ENCODE measurements around the gene HIPK3. TPM values are rescaled to one million over a fixed set of nuclear protein-coding genes. Genes with fewer than 3 reads are reported as not detected.
"Not testable (repeated sequence)": the region's sequence is repeated elsewhere in the genome, so short reads cannot be mapped to it uniquely, and the experiment has no call there.

HIPK3 gene
- total RNA-seq, 1 donor from 2014 or later = 478 TPM

- Histone ChIP-seq H3K9ac (ENCODE audit: low read depth in 1 of 3, low read length in 3 of 3) (no peak overlapping the region), H3K4me1 (ENCODE audit: control insufficient read depth in 3 of 3, insufficient read depth in 3 of 3, low read length in 3 of 3) (peaks cover 0 to 6% (median 0%) of the 10 kb centered on the region in 3 donors), H3K36me3 (ENCODE audit: control insufficient read depth in 3 of 3, insufficient read depth in 3 of 3, low read length in 3 of 3) (no peaks in the 10 kb centered on the region), H3K9me3 (ENCODE audit: control insufficient read depth in 3 of 3, low read length in 3 of 3) (no peaks in the 10 kb centered on the region), H3K4me3 (ENCODE audit: low read length in 3 of 3) (no peak overlapping the region), H3K27ac (ENCODE audit: low read depth, low read length) (no peak overlapping the region), H3K27me3 (ENCODE audit: control insufficient read depth in 3 of 3, insufficient read depth in 3 of 3, low read length in 3 of 3) (no peaks in the 10 kb centered on the region)
Measured at GRCh38 chr11:33227578-33228261, 29.5 kb upstream of the HIPK3 start.

- Histone ChIP-seq H3K9ac (ENCODE audit: low read depth in 1 of 3, low read length in 3 of 3) (no peak overlapping the region), H3K4me1 (ENCODE audit: control insufficient read depth in 3 of 3, insufficient read depth in 3 of 3, low read length in 3 of 3) (no peaks in the 10 kb centered on the region), H3K9me3 (ENCODE audit: control insufficient read depth in 3 of 3, low read length in 3 of 3) (no peaks in the 10 kb centered on the region), H3K27ac (ENCODE audit: low read depth, low read length) (no peak overlapping the region), H3K4me3 (ENCODE audit: low read length in 3 of 3) (no peak overlapping the region), H3K36me3 (ENCODE audit: control insufficient read depth in 3 of 3, insufficient read depth in 3 of 3, low read length in 3 of 3) (no peaks in the 10 kb centered on the region), H3K27me3 (ENCODE audit: control insufficient read depth in 3 of 3, insufficient read depth in 3 of 3, low read length in 3 of 3) (no peaks in the 10 kb centered on the region)
Measured at GRCh38 chr11:33234397-33235190, 22.6 kb upstream of the HIPK3 start.

GRCh38 chr11:33237039-33237597 is 20.1 kb upstream of the HIPK3 start:
- Histone ChIP-seq H3K27ac (ENCODE audit: low read depth, low read length) (no peak overlapping the region), H3K9me3 (ENCODE audit: control insufficient read depth in 3 of 3, low read length in 3 of 3) (no peaks in the 10 kb centered on the region), H3K27me3 (ENCODE audit: control insufficient read depth in 3 of 3, insufficient read depth in 3 of 3, low read length in 3 of 3) (no peaks in the 10 kb centered on the region), H3K36me3 (ENCODE audit: control insufficient read depth in 3 of 3, insufficient read depth in 3 of 3, low read length in 3 of 3) (no peaks in the 10 kb centered on the region), H3K4me3 (ENCODE audit: low read length in 3 of 3) (no peak overlapping the region), H3K9ac (ENCODE audit: low read depth in 1 of 3, low read length in 3 of 3) (no peak overlapping the region), H3K4me1 (ENCODE audit: control insufficient read depth in 3 of 3, insufficient read depth in 3 of 3, low read length in 3 of 3) (no peaks in the 10 kb centered on the region)

GRCh38 chr11:33242575-33242974 is 14.6 kb upstream of the HIPK3 start:
- no peaks in the 10 kb centered on the region for H3K4me1 ChIP-seq (ENCODE audit: control insufficient read depth in 3 of 3, insufficient read depth in 3 of 3, low read length in 3 of 3)
- H3K4me3 ChIP-seq (ENCODE audit: low read length in 3 of 3) = no peak overlapping the region
- no peaks in the 10 kb centered on the region for H3K27me3 ChIP-seq (ENCODE audit: control insufficient read depth in 3 of 3, insufficient read depth in 3 of 3, low read length in 3 of 3)
- H3K27ac ChIP-seq (ENCODE audit: low read depth, low read length) = no peak overlapping the region
- no peaks in the 10 kb centered on the region for H3K9me3 ChIP-seq (ENCODE audit: control insufficient read depth in 3 of 3, low read length in 3 of 3)
- H3K9ac ChIP-seq (ENCODE audit: low read depth in 1 of 3, low read length in 3 of 3) = no peak overlapping the region
- H3K36me3 ChIP-seq (ENCODE audit: control insufficient read depth in 3 of 3, insufficient read depth in 3 of 3, low read length in 3 of 3) = no peaks in the 10 kb centered on the region

GRCh38 chr11:33243654-33244053 is 13.5 kb upstream of the HIPK3 start:
- H3K36me3 ChIP-seq (ENCODE audit: control insufficient read depth in 3 of 3, insufficient read depth in 3 of 3, low read length in 3 of 3); H3K27me3 ChIP-seq (ENCODE audit: control insufficient read depth in 3 of 3, insufficient read depth in 3 of 3, low read length in 3 of 3); H3K4me3 ChIP-seq (ENCODE audit: low read length in 3 of 3); H3K27ac ChIP-seq (ENCODE audit: low read depth, low read length); H3K9ac ChIP-seq (ENCODE audit: low read depth in 1 of 3, low read length in 3 of 3); H3K9me3 ChIP-seq (ENCODE audit: control insufficient read depth in 3 of 3, low read length in 3 of 3); H3K4me1 ChIP-seq (ENCODE audit: control insufficient read depth in 3 of 3, insufficient read depth in 3 of 3, low read length in 3 of 3): not testable (repeated sequence)

- H3K4me1 ChIP-seq (ENCODE audit: control insufficient read depth in 3 of 3, insufficient read depth in 3 of 3, low read length in 3 of 3) = no peaks in the 10 kb centered on the region
- no peak overlapping the region for H3K4me3 ChIP-seq (ENCODE audit: low read length in 3 of 3)
- no peak overlapping the region for H3K9ac ChIP-seq (ENCODE audit: low read depth in 1 of 3, low read length in 3 of 3)
- H3K36me3 ChIP-seq (ENCODE audit: control insufficient read depth in 3 of 3, insufficient read depth in 3 of 3, low read length in 3 of 3) = no peaks in the 10 kb centered on the region
- H3K27me3 ChIP-seq (ENCODE audit: control insufficient read depth in 3 of 3, insufficient read depth in 3 of 3, low read length in 3 of 3) = no peaks in the 10 kb centered on the region
- H3K27ac ChIP-seq (ENCODE audit: low read depth, low read length) = no peak overlapping the region
- H3K9me3 ChIP-seq (ENCODE audit: control insufficient read depth in 3 of 3, low read length in 3 of 3) = no peaks in the 10 kb centered on the region
Measured at GRCh38 chr11:33248416-33248971, 8.7 kb upstream of the HIPK3 start.

- Histone ChIP-seq H3K27ac (ENCODE audit: low read depth, low read length) (peak overlapping the region; percentile 100), H3K27me3 (ENCODE audit: control insufficient read depth in 3 of 3, insufficient read depth in 3 of 3, low read length in 3 of 3) (no peaks in the 10 kb centered on the region), H3K36me3 (ENCODE audit: control insufficient read depth in 3 of 3, insufficient read depth in 3 of 3, low read length in 3 of 3) (no peaks in the 10 kb centered on the region), H3K4me1 (ENCODE audit: control insufficient read depth in 3 of 3, insufficient read depth in 3 of 3, low read length in 3 of 3) (peaks cover 3 to 12% (median 8%) of the 10 kb centered on the region in 3 donors), H3K4me3 (ENCODE audit: low read length in 3 of 3) (peak overlapping the region; percentile 76 to 94 (median 77)), H3K9me3 (ENCODE audit: control insufficient read depth in 3 of 3, low read length in 3 of 3) (no peaks in the 10 kb centered on the region), H3K9ac (ENCODE audit: low read depth in 1 of 3, low read length in 3 of 3) (peak overlapping the region; percentile 89 to 100 (median 99))
Measured at GRCh38 chr11:33256031-33256812, 959 bp upstream of the HIPK3 start.

- Histone ChIP-seq H3K9me3 (ENCODE audit: control insufficient read depth in 3 of 3, low read length in 3 of 3) (no peaks in the 10 kb centered on the region), H3K27me3 (ENCODE audit: control insufficient read depth in 3 of 3, insufficient read depth in 3 of 3, low read length in 3 of 3) (no peaks in the 10 kb centered on the region), H3K27ac (ENCODE audit: low read depth, low read length) (peak overlapping the region; percentile 100), H3K4me3 (ENCODE audit: low read length in 3 of 3) (peak overlapping the region; percentile 76 to 94 (median 77)), H3K4me1 (ENCODE audit: control insufficient read depth in 3 of 3, insufficient read depth in 3 of 3, low read length in 3 of 3) (peaks cover 3 to 12% (median 8%) of the 10 kb centered on the region in 3 donors), H3K9ac (ENCODE audit: low read depth in 1 of 3, low read length in 3 of 3) (peak overlapping the region; percentile 89 to 100 (median 99)), H3K36me3 (ENCODE audit: control insufficient read depth in 3 of 3, insufficient read depth in 3 of 3, low read length in 3 of 3) (no peaks in the 10 kb centered on the region)
Measured at GRCh38 chr11:33256813-33257159, 395 bp upstream of the HIPK3 start.

- H3K9ac ChIP-seq (ENCODE audit: low read depth in 1 of 3, low read length in 3 of 3) = peak overlapping the region; percentile 98 to 100 (median 99)
- peaks cover 11 to 24% (median 19%) of the 10 kb centered on the region in 3 donors for H3K4me1 ChIP-seq (ENCODE audit: control insufficient read depth in 3 of 3, insufficient read depth in 3 of 3, low read length in 3 of 3)
- H3K27me3 ChIP-seq (ENCODE audit: control insufficient read depth in 3 of 3, insufficient read depth in 3 of 3, low read length in 3 of 3) = no peaks in the 10 kb centered on the region
- peak overlapping the region; percentile 100 for H3K27ac ChIP-seq (ENCODE audit: low read depth, low read length)
- peak overlapping the region; percentile 77 to 94 (median 93) for H3K4me3 ChIP-seq (ENCODE audit: low read length in 3 of 3)
- H3K36me3 ChIP-seq (ENCODE audit: control insufficient read depth in 3 of 3, insufficient read depth in 3 of 3, low read length in 3 of 3) = no peaks in the 10 kb centered on the region
- no peaks in the 10 kb centered on the region for H3K9me3 ChIP-seq (ENCODE audit: control insufficient read depth in 3 of 3, low read length in 3 of 3)
Measured at GRCh38 chr11:33257897-33258630, 883 bp downstream of the HIPK3 start.

Measured in skeletal muscle tissue (tissue), 4 donors.